PC-3 (cell line): ENCODE data around the gene HIBCH. TPM values are rescaled to one million over a fixed set of nuclear protein-coding genes. Genes with fewer than 3 reads are reported as not detected.

Experiments
- ATAC-seq: fragments of 200-7000 bp; cut with Tn5 transposase; 2 replicates; pipeline ENCODE4 v1.9.1; 2020; ENCODE audit warnings: mild to moderate bottlenecking, moderate library complexity
- BruUV-seq: library from RNA; stranded (reverse); fragments of 400-500 nt; replicated peaks from 2 replicates; lab custom pipeline; 2021; lab: Mats Ljungman, UMichigan
- CTCF ChIA-PET: fragments of 300-600 bp; sonication (Branson Sonifier 250); formaldehyde crosslinking; loops from one replicate; lab custom pipeline; 2022; ENCODE audit warnings: antibody characterized with exemption; lab: Charles Lee
- POLR2A ChIA-PET: fragments of 300-600 bp; sonication (Branson Sonifier 250); formaldehyde crosslinking; loops from one replicate; lab custom pipeline; 2022; ENCODE audit warnings: antibody characterized with exemption; ENCODE audit not compliant: unreplicated experiment; lab: Charles Lee
- DNase-seq: peaks from one replicate; pipeline ENCODE4 v3.0.0-alpha.2; 2015
- H2AFZ ChIP-seq: fragments of 300-600 bp; sonication (generic); 2 replicates; pipeline ENCODE4 v1.6.0; 2016; ENCODE audit warnings: antibody characterized with exemption, low read length
- H3F3A ChIP-seq: fragments of 300-600 bp; sonication (generic); one replicate; pipeline ENCODE4 v1.6.0; 2017; ENCODE audit warnings: antibody characterized with exemption, low read length, control low read depth, mild to moderate bottlenecking; ENCODE audit not compliant: unreplicated experiment
- H3K27ac ChIP-seq: fragments of 300-600 bp; sonication (generic); 2 replicates; pipeline ENCODE4 v1.5.1; 2016; ENCODE audit warnings: mild to moderate bottlenecking, low read length
- H3K27me3 ChIP-seq: fragments of 300-600 bp; sonication (generic); 2 replicates; pipeline ENCODE4 v1.6.1; 2016; ENCODE audit warnings: low read length, mixed read lengths
- H3K36me3 ChIP-seq: fragments of 300-600 bp; sonication (generic); 2 replicates; pipeline ENCODE4 v1.6.1; 2016; ENCODE audit warnings: low read depth, mixed run types, low read length, mixed read lengths
- H3K4me1 ChIP-seq: fragments of 300-600 bp; sonication (generic); 2 replicates; pipeline ENCODE4 v1.5.1; 2016; ENCODE audit warnings: low read length; ENCODE audit not compliant: insufficient read depth
- H3K4me2 ChIP-seq: fragments of 300-600 bp; sonication (generic); 2 replicates; pipeline ENCODE4 v1.6.0; 2016; ENCODE audit warnings: low read length
- H3K4me3 ChIP-seq: fragments of 300-600 bp; sonication (generic); 2 replicates; pipeline ENCODE4 v1.5.1; 2016; ENCODE audit warnings: mild to moderate bottlenecking, low read length, mixed read lengths
- H3K79me2 ChIP-seq: fragments of 300-600 bp; sonication (generic); 2 replicates; pipeline ENCODE4 v1.6.1; 2017; ENCODE audit warnings: low read length, mixed read lengths
- H3K9ac ChIP-seq: fragments of 300-600 bp; sonication (generic); 2 replicates; pipeline ENCODE4 v1.6.0; 2016; ENCODE audit warnings: mild to moderate bottlenecking, low read length
- H3K9me2 ChIP-seq: fragments of 300-600 bp; sonication (generic); replicated peaks from 2 replicates; pipeline ENCODE4 v1.6.1; 2016; ENCODE audit warnings: mixed run types, low read length, mixed read lengths
- H3K9me3 ChIP-seq: fragments of 300-600 bp; sonication (generic); 2 replicates; pipeline ENCODE4 v1.6.1; 2016; ENCODE audit warnings: low read length, mixed read lengths
- H4K20me1 ChIP-seq: fragments of 300-600 bp; sonication (generic); 2 replicates; pipeline ENCODE4 v1.6.1; 2016; ENCODE audit warnings: low read length, mixed read lengths
- CTCF ChIP-seq: fragments of 300-600 bp; sonication (generic); conservative IDR thresholded peaks from 2 replicates; pipeline ENCODE4 v1.5.1; 2017; ENCODE audit warnings: antibody characterized with exemption, low read depth, mild to moderate bottlenecking, low read length
- EZH2 ChIP-seq: fragments of 300-600 bp; sonication (generic); IDR thresholded peaks from one replicate; pipeline ENCODE4 v1.6.1; 2017; ENCODE audit warnings: antibody characterized with exemption, mild to moderate bottlenecking, low read length; ENCODE audit not compliant: unreplicated experiment
- EZH2phosphoT487 ChIP-seq: fragments of 300-600 bp; sonication (generic); IDR thresholded peaks from 2 replicates; pipeline ENCODE4 v1.6.1; 2018; ENCODE audit warnings: mild to moderate bottlenecking, antibody characterized with exemption, low read length, borderline replicate concordance
- intact Hi-C: fragments of 100-400 bp; cut with micrococcal nuclease; formaldehyde crosslinking; loops from 2 replicates; pipeline ENCODE4 v1.9.0; 2023
- total RNA-seq: library from RNA; depleted of rRNA; stranded (reverse); fragments of >200 nt; gene quantifications from 2 replicates; pipeline ENCODE4 v1.2.3, GENCODE V29; 2014

Gene HIBCH
- total RNA-seq, 1 experiment from 2014 or later = 12.0 TPM

- no peaks in the 10 kb centered on the region for H3K27me3 ChIP-seq
- no peak overlapping the region for H2AFZ ChIP-seq
- H3K36me3 ChIP-seq = no peaks in the 10 kb centered on the region
- DNase-seq (no peak), ATAC-seq (no peak)
- no peaks in the 10 kb centered on the region for H3F3A ChIP-seq
- intact Hi-C loops = loop anchor here (5.0 kb wide), 1 partner anchor 97 kb away; no protein-coding TSS in a partner anchor
- H3K79me2 ChIP-seq = no peaks in the 10 kb centered on the region
- H3K4me1 ChIP-seq = no peaks in the 10 kb centered on the region
- no TSS peak for BruUV-seq
- H3K4me3 ChIP-seq = no peak overlapping the region
- H4K20me1 ChIP-seq = no peaks in the 10 kb centered on the region
- H3K9me2 ChIP-seq = no peaks in the 10 kb centered on the region
- POLR2A ChIA-PET = no interaction called here
- no peak overlapping the region for H3K27ac ChIP-seq
- TF ChIP-seq EZH2phosphoT487 (no peak), EZH2 (no peak), CTCF (no peak)
- CTCF ChIA-PET = no interaction called here
- no peaks in the 10 kb centered on the region for H3K9me3 ChIP-seq
- H3K4me2 ChIP-seq = no peak overlapping the region
- H3K9ac ChIP-seq = no peak overlapping the region
Observed at GRCh38 chr2:190184460-190184859, 135.2 kb downstream of the HIBCH start.

GRCh38 chr2:190183539-190183938, 136.1 kb downstream of the HIBCH start:
- Histone ChIP-seq H3F3A (no peaks in the 10 kb centered on the region), H3K9me3 (no peaks in the 10 kb centered on the region), H4K20me1 (no peaks in the 10 kb centered on the region), H3K27me3 (no peaks in the 10 kb centered on the region), H3K36me3 (no peaks in the 10 kb centered on the region), H3K4me1 (no peaks in the 10 kb centered on the region), H3K9me2 (no peaks in the 10 kb centered on the region), H3K79me2 (no peaks in the 10 kb centered on the region), H3K27ac (no peak overlapping the region), H3K9ac (no peak overlapping the region), H2AFZ (no peak overlapping the region), H3K4me3 (no peak overlapping the region), H3K4me2 (no peak overlapping the region)
- no TSS peak for BruUV-seq
- TF ChIP-seq EZH2 (no peak), CTCF (no peak), EZH2phosphoT487 (no peak)
- CTCF ChIA-PET = no interaction called here
- intact Hi-C loops = loop anchor here (5.0 kb wide), 1 partner anchor 96 kb away; no protein-coding TSS in a partner anchor
- POLR2A ChIA-PET = no interaction called here
- ATAC-seq = no peak
- DNase-seq = no peak

GRCh38 chr2:190182071-190182524, 137.5 kb downstream of the HIBCH start:
- DNase-seq = no peak
- no peaks in the 10 kb centered on the region for H3K9me3 ChIP-seq
- intact Hi-C loops = loop anchor here (5.0 kb wide), 1 partner anchor 95 kb away; no protein-coding TSS in a partner anchor
- no peaks in the 10 kb centered on the region for H3K4me1 ChIP-seq
- POLR2A ChIA-PET = no interaction called here
- no peaks in the 10 kb centered on the region for H3K36me3 ChIP-seq
- H3K27ac ChIP-seq = no peak overlapping the region
- no TSS peak for BruUV-seq
- ATAC-seq = no peak
- H3K79me2 ChIP-seq = no peaks in the 10 kb centered on the region
- H3K9me2 ChIP-seq = no peaks in the 10 kb centered on the region
- no peak overlapping the region for H3K4me2 ChIP-seq
- H3K4me3 ChIP-seq = no peak overlapping the region
- CTCF ChIA-PET = no interaction called here
- no peaks in the 10 kb centered on the region for H3F3A ChIP-seq
- H3K27me3 ChIP-seq = no peaks in the 10 kb centered on the region
- H4K20me1 ChIP-seq = no peaks in the 10 kb centered on the region
- no peak overlapping the region for H3K9ac ChIP-seq
- no peak overlapping the region for H2AFZ ChIP-seq
- TF ChIP-seq EZH2phosphoT487 (no peak), EZH2 (no peak), CTCF (no peak)
